T-cell (primary cell): ENCODE data around the gene NR5A2. TPM values are rescaled to one million over a fixed set of nuclear protein-coding genes. Genes with fewer than 3 reads are reported as not detected.

Experiments used
- ATAC-seq, 4 experiments: fragments of 200-7000 bp in 3 of 4; fragments of 150-1000 bp in 1 of 4; cut with Tn5 transposase; replicated peaks in 1 of 4; 1 replicate in 3 of 4; 2 replicates in 1 of 4; pipeline ENCODE4 v1.10.0; 2021; ENCODE audit warnings: moderate library complexity in 3 of 4, mild to moderate bottlenecking in 2 of 4, moderate number of reproducible peaks in 1 of 4
- CTCF ChIA-PET, 2 donors: fragments of 300-600 bp; sonication (Branson Sonifier 250); formaldehyde crosslinking; loops; one replicate each; lab custom pipeline; 2022; ENCODE audit warnings: antibody characterized with exemption in 2 of 2; lab: Charles Lee
- POLR2A ChIA-PET, 2 donors: fragments of 300-600 bp; sonication (Branson Sonifier 250); formaldehyde crosslinking; loops; one replicate each; lab custom pipeline; 2022; ENCODE audit warnings: antibody characterized with exemption in 2 of 2; lab: Charles Lee
- DNase-seq, 35 experiments: peaks; one replicate each; pipeline versions ENCODE4 v3.0.0 to v3.0.0-alpha.2; 2013 to 2023
- H3K27ac ChIP-seq: one replicate; pipeline ENCODE4 v1.5.1; 2013; ENCODE audit warnings: low read length
- H3K27me3 ChIP-seq, 2 experiments: replicated peaks in 1 of 2; 1 replicate in 1 of 2; 2 replicates in 1 of 2; pipeline versions ENCODE4 v1.6.1 to v1.7.0; 2013; ENCODE audit warnings: low read length in 1 of 2, mixed read lengths in 1 of 2; ENCODE audit not compliant: control insufficient read depth in 2 of 2, insufficient read depth in 2 of 2; ENCODE audit errors: extremely low read depth in 1 of 2
- H3K36me3 ChIP-seq, 2 donors: 1 replicate in 1 of 2; 2 replicates in 1 of 2; pipeline versions ENCODE4 v1.6.1 to v1.7.0; 2013; ENCODE audit warnings: low read length in 1 of 2; ENCODE audit not compliant: control insufficient read depth in 2 of 2, insufficient read depth in 1 of 2; ENCODE audit errors: extremely low read depth in 1 of 2
- H3K4me1 ChIP-seq, 2 experiments: 1 replicate in 1 of 2; 2 replicates in 1 of 2; pipeline versions ENCODE4 v1.6.1 to v1.7.0; 2013; ENCODE audit warnings: low read length in 2 of 2, mixed read lengths in 1 of 2; ENCODE audit not compliant: insufficient read depth in 2 of 2, control insufficient read depth in 1 of 2; ENCODE audit errors: extremely low read depth in 1 of 2
- H3K4me3 ChIP-seq, 2 donors: 1 replicate in 1 of 2; 2 replicates in 1 of 2; pipeline versions ENCODE4 v1.5.1 to v1.7.0; 2013; ENCODE audit warnings: mild to moderate bottlenecking in 2 of 2, low read length in 1 of 2, moderate library complexity in 1 of 2; ENCODE audit not compliant: control insufficient read depth in 1 of 2; ENCODE audit errors: extremely low read depth in 1 of 2
- H3K9me3 ChIP-seq: 2 replicates; pipeline ENCODE4 v1.7.0; 2013
- H3K27ac Mint-ChIP-seq, 2 donors: one replicate each; pipeline ENCODE4 v1.8.0; 2020 to 2021; ENCODE audit warnings: mild to moderate bottlenecking in 2 of 2, mixed read lengths in 2 of 2
- H3K27me3 Mint-ChIP-seq, 2 donors: one replicate each; pipeline ENCODE4 v1.8.0; 2021 to 2022; ENCODE audit warnings: mixed read lengths in 2 of 2
- H3K36me3 Mint-ChIP-seq: one replicate; pipeline ENCODE4 v1.8.0; 2021; ENCODE audit warnings: mixed read lengths
- H3K4me1 Mint-ChIP-seq, 3 donors: one replicate each; pipeline ENCODE4 v1.8.0; 2020 to 2022; ENCODE audit warnings: mixed read lengths in 3 of 3, mild to moderate bottlenecking in 1 of 3
- H3K4me3 Mint-ChIP-seq, 3 donors: one replicate each; pipeline ENCODE4 v1.8.0; 2020 to 2022; ENCODE audit warnings: mild to moderate bottlenecking in 3 of 3, mixed read lengths in 3 of 3, moderate library complexity in 3 of 3
- H3K9me3 Mint-ChIP-seq, 3 donors: one replicate each; pipeline ENCODE4 v1.8.0; 2020 to 2022; ENCODE audit warnings: mixed read lengths in 3 of 3
- WGBS: methylation state at CpG from one replicate; pipeline ENCODE4 v1.1.5; 2013; ENCODE audit warnings: missing lambda C conversion rate; ENCODE audit not compliant: insufficient coverage; 5-methylcytosine and 5-hydroxymethylcytosine counted together
- total RNA-seq, 35 experiments: library from RNA in 6 of 35; stranded (reverse) in 6 of 35; fragments of 120-200 nt in 1 of 35; gene quantifications; one replicate each; pipeline versions ENCODE4 v1.2.1 to v1.2.4 and lab custom pipeline; 2013 to 2026

The NR5A2 gene
- total RNA-seq, 5 donors from 2014 or later (not counting 1 experiment from before 2014, with no cell fraction given), result 0.15 to 0.19 TPM; not detected in 3

DNA sequence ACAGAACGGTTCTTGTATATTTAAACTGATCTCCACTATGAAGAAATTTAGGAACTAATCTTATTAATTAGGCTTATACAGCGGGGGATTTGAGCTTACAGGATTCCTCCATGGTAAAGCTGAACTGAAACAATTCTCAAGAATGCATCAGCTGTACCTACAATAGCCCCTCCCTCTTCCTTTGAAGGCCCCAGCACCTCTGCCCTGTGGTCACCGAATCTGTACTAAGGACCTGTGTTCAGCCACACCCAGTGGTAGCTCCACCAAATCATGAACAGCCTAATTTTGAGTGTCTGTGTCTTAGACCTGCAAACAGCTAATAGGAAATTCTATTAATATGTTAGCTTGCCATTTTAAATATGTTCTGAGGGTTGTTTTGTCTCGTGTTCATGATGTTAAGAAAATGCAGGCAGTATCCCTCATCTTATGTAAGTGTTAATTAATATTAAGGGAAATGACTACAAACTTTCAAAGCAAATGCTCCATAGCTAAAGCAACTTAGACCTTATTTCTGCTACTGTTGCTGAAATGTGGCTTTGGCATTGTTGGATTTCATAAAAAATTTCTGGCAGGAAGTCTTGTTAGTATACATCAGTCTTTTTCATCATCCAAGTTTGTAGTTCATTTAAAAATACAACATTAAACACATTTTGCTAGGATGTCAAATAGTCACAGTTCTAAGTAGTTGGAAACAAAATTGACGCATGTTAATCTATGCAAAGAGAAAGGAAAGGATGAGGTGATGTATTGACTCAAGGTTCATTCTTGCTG is 147.2 kb downstream of the NR5A2 start:
- H3K4me3 Mint-ChIP-seq, result no peak overlapping the region
- no peaks in the 10 kb centered on the region for H3K36me3 Mint-ChIP-seq
- no peak overlapping the region for H3K27ac ChIP-seq
- H3K4me1 ChIP-seq, result no peaks in the 10 kb centered on the region
- H3K9me3 Mint-ChIP-seq, result no peaks in the 10 kb centered on the region
- H3K4me1 Mint-ChIP-seq, result peaks cover 5 to 6% (median 5%) of the 10 kb centered on the region in 3 donors
- WGBS, result 86% methylated on average over 2 of the region's 5 CpGs
- H3K36me3 ChIP-seq, result no peaks in the 10 kb centered on the region
- no peak for ATAC-seq
- DNase-seq, result no peak
- peaks cover 3 to 5% of the 10 kb centered on the region in 2 donors for H3K27me3 Mint-ChIP-seq
- no peaks in the 10 kb centered on the region for H3K27me3 ChIP-seq
- CTCF ChIA-PET, result no interaction called here
- no peaks in the 10 kb centered on the region for H3K9me3 ChIP-seq
- no peak overlapping the region for H3K27ac Mint-ChIP-seq
- no peak overlapping the region for H3K4me3 ChIP-seq
- POLR2A ChIA-PET, result no interaction called here

GRCh38 chr1:200176181-200176580 is 148.7 kb downstream of the NR5A2 start:
- ATAC-seq, result no peak

GRCh38 chr1:200176798-200177197 is 149.3 kb downstream of the NR5A2 start:
- Histone ChIP-seq H3K4me1 (no peaks in the 10 kb centered on the region), H3K4me3 (no peak overlapping the region), H3K27ac (no peak overlapping the region), H3K36me3 (no peaks in the 10 kb centered on the region), H3K27me3 (no peaks in the 10 kb centered on the region), H3K9me3 (no peaks in the 10 kb centered on the region)
- ATAC-seq (no peak), DNase-seq (no peak)
- WGBS, result 95% methylated on average over 4 of the region's 8 CpGs
- ChIA-PET CTCF (no interaction called here), POLR2A (no interaction called here)
- Mint-ChIP-seq H3K4me3 (no peak overlapping the region), H3K9me3 (no peaks in the 10 kb centered on the region), H3K4me1 (peaks cover 5 to 6% (median 5%) of the 10 kb centered on the region in 3 donors), H3K36me3 (no peaks in the 10 kb centered on the region), H3K27me3 (peaks cover 9 to 10% of the 10 kb centered on the region in 2 donors), H3K27ac (no peak overlapping the region)

More at GRCh38 chr1:200176181-200176580, 148.7 kb downstream of the NR5A2 start:
- Mint-ChIP-seq H3K27me3 (peaks cover 9% of the 10 kb centered on the region in 2 donors), H3K9me3 (no peaks in the 10 kb centered on the region), H3K4me3 (no peak overlapping the region), H3K4me1 (peaks cover 5 to 6% (median 5%) of the 10 kb centered on the region in 3 donors), H3K27ac (no peak overlapping the region), H3K36me3 (no peaks in the 10 kb centered on the region)
- POLR2A ChIA-PET, result no interaction called here
- no peak overlapping the region for H3K4me3 ChIP-seq
- H3K4me1 ChIP-seq, result no peaks in the 10 kb centered on the region
- H3K36me3 ChIP-seq, result no peaks in the 10 kb centered on the region
- CTCF ChIA-PET, result no interaction called here
- H3K9me3 ChIP-seq, result no peaks in the 10 kb centered on the region
- no peaks in the 10 kb centered on the region for H3K27me3 ChIP-seq
- no peak for DNase-seq
- H3K27ac ChIP-seq, result no peak overlapping the region
- WGBS, result 60% methylated on average over 3 of the region's 7 CpGs

DNA sequence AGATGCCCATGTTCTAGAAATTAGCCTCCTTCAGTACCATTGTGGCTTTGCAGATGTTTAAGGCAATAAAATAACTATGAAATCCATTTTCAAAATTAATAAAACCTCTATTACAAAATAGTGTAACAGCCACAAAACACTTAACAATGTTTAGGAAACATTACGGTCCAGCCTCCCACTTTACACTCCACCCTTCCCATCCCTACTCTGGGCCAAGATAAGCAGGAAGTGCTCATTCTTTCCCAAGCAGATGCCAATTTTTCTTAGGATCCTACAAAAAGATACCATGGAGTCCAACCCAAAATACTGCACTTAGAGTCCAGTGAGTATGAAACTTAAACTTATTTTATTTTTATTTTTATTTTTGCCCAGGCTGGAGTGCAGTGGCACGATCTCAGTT is 150.8 kb downstream of the NR5A2 start:
- ChIA-PET CTCF (no interaction called here), POLR2A (no interaction called here)
- peaks cover 13 to 14% of the 10 kb centered on the region in 2 donors for H3K27me3 Mint-ChIP-seq
- no peak overlapping the region for H3K4me3 Mint-ChIP-seq
- Histone ChIP-seq H3K27ac (no peak overlapping the region), H3K27me3 (no peaks in the 10 kb centered on the region), H3K4me1 (no peaks in the 10 kb centered on the region), H3K36me3 (no peaks in the 10 kb centered on the region), H3K9me3 (no peaks in the 10 kb centered on the region), H3K4me3 (no peak overlapping the region)
- peaks cover 5 to 11% (median 5%) of the 10 kb centered on the region in 3 donors for H3K4me1 Mint-ChIP-seq
- ATAC-seq (no peak), DNase-seq (no peak)
- WGBS, result 82% methylated on average over 1 of the region's 2 CpGs
- H3K27ac Mint-ChIP-seq, result no peak overlapping the region
- H3K36me3 Mint-ChIP-seq, result no peaks in the 10 kb centered on the region
- no peaks in the 10 kb centered on the region for H3K9me3 Mint-ChIP-seq

- Mint-ChIP-seq H3K9me3 (no peaks in the 10 kb centered on the region), H3K36me3 (no peaks in the 10 kb centered on the region), H3K27me3 (peaks cover 13 to 18% of the 10 kb centered on the region in 2 donors), H3K27ac (no peak overlapping the region), H3K4me3 (no peak overlapping the region), H3K4me1 (peaks cover 8 to 11% (median 8%) of the 10 kb centered on the region in 3 donors)
- no peak for ATAC-seq
- 100% methylated on average over 1 of the region's 8 CpGs for WGBS
- Histone ChIP-seq H3K36me3 (no peaks in the 10 kb centered on the region), H3K4me3 (no peak overlapping the region), H3K9me3 (no peaks in the 10 kb centered on the region), H3K27me3 (no peaks in the 10 kb centered on the region), H3K27ac (no peak overlapping the region), H3K4me1 (no peaks in the 10 kb centered on the region)
- no peak for DNase-seq
- ChIA-PET CTCF (no interaction called here), POLR2A (no interaction called here)
These were observed 151.7 kb downstream of the NR5A2 start for GRCh38 chr1:200179126-200179780.

DNA sequence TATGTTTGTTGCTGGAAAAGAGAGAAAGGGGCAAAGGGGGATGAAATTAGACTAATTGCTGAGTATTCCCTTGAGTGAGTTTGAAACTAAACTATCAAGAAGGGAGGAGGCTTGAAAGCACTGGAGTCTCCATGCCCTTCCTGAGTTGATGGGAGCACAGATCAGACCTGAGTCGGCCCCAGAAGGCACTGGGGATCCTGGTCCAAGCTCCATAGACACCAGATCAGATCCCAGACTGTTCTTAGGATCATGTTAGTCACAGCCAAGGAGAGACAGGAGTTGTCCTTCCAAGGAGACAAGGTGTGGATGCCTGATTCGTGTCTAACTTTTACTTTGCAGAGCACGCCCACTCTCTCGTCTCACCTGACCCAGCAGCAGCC is 152.3 kb downstream of the NR5A2 start:
- H3K36me3 ChIP-seq, result no peaks in the 10 kb centered on the region
- peaks cover 4 to 14% (median 9%) of the 10 kb centered on the region in 3 donors for H3K4me1 Mint-ChIP-seq
- H3K4me3 Mint-ChIP-seq, result no peak overlapping the region
- CTCF ChIA-PET, result no interaction called here
- POLR2A ChIA-PET, result no interaction called here
- H3K27me3 Mint-ChIP-seq, result peaks cover 13 to 19% of the 10 kb centered on the region in 2 donors
- no peak for DNase-seq
- H3K9me3 Mint-ChIP-seq, result no peaks in the 10 kb centered on the region
- no peak overlapping the region for H3K27ac Mint-ChIP-seq
- 83% methylated on average over 4 of the region's 4 CpGs for WGBS
- no peaks in the 10 kb centered on the region for H3K27me3 ChIP-seq
- no peak overlapping the region for H3K4me3 ChIP-seq
- no peaks in the 10 kb centered on the region for H3K9me3 ChIP-seq
- no peak overlapping the region for H3K27ac ChIP-seq
- no peaks in the 10 kb centered on the region for H3K36me3 Mint-ChIP-seq
- no peak for ATAC-seq
- H3K4me1 ChIP-seq, result no peaks in the 10 kb centered on the region
